ENCODE results near the gene LRRC37A3.
"Not testable (repeated sequence)": the region's sequence is repeated elsewhere in the genome, so short reads cannot be mapped to it uniquely, and the experiment has no call there.

GRCh38 chr17:64909511-64910190 lies 9.6 kb downstream of the LRRC37A3 start:
- TF ChIP-seq POLR2AphosphoS5 (IDR thresholded peaks at IDR 0.05; ENCODE audit: low read depth, low read length); GABPA (IDR thresholded peaks at IDR 0.05; ENCODE audit: low read depth); PBX3 (IDR thresholded peaks at IDR 0.05); USF2 (IDR thresholded peaks at IDR 0.05; ENCODE audit: borderline replicate concordance, low read depth, low read length); EZH2phosphoT487 (IDR thresholded peaks at IDR 0.05; ENCODE audit: borderline replicate concordance, low read depth): not testable (repeated sequence)
- TF ChIP-seq, protein P1, sequence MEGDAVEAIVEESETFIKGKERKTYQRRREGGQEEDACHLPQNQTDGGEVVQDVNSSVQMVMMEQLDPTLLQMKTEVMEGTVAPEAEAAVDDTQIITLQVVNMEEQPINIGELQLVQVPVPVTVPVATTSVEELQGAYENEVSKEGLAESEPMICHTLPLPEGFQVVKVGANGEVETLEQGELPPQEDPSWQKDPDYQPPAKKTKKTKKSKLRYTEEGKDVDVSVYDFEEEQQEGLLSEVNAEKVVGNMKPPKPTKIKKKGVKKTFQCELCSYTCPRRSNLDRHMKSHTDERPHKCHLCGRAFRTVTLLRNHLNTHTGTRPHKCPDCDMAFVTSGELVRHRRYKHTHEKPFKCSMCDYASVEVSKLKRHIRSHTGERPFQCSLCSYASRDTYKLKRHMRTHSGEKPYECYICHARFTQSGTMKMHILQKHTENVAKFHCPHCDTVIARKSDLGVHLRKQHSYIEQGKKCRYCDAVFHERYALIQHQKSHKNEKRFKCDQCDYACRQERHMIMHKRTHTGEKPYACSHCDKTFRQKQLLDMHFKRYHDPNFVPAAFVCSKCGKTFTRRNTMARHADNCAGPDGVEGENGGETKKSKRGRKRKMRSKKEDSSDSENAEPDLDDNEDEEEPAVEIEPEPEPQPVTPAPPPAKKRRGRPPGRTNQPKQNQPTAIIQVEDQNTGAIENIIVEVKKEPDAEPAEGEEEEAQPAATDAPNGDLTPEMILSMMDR (IDR thresholded peaks at IDR 0.05): not testable (repeated sequence)

All from SK-N-SH (cell line).